Upper lobe of left lung (tissue), 4 donors: ENCODE data around the gene WIPI1.

Experiments used
- CTCF ChIP-seq, 6 experiments: fragments of 450-650 bp in 4 of 6; fragments of 200-600 bp in 2 of 6; sonication (generic) in 2 of 6; IDR thresholded peaks; one replicate each; pipeline ENCODE4 v1.5.1; 2016 to 2019; ENCODE audit warnings: antibody characterized with exemption in 6 of 6
- POLR2A ChIP-seq, 4 donors: fragments of 450-650 bp; IDR thresholded peaks; one replicate each; pipeline ENCODE4 v1.5.1; 2016 to 2017; ENCODE audit warnings: antibody characterized with exemption in 4 of 4, mild to moderate bottlenecking in 2 of 4
- POLR2AphosphoS5 ChIP-seq, 2 donors: sonication (generic); formaldehyde crosslinking; IDR thresholded peaks; one replicate each; pipeline ENCODE4 v1.5.1; 2017; ENCODE audit warnings: antibody characterized with exemption in 2 of 2

- TF ChIP-seq POLR2AphosphoS5 (IDR thresholded peaks at IDR 0.05) (no peak), CTCF (IDR thresholded peaks at IDR 0.05) (no peak), POLR2A (IDR thresholded peaks at IDR 0.05) (no peak)
Observed at GRCh38 chr17:68468334-68468733, 11.0 kb upstream of the WIPI1 start.
